HG02973 (cell line): ENCODE results near the gene ZDHHC9.

Experiments
- ATAC-seq: cut with Tn5 transposase; IDR thresholded peaks from one replicate; pipeline ENCODE4 v1.9.1; 2021; ENCODE audit warnings: moderate library complexity; ENCODE audit not compliant: unreplicated experiment

The ZDHHC9 gene

DNA sequence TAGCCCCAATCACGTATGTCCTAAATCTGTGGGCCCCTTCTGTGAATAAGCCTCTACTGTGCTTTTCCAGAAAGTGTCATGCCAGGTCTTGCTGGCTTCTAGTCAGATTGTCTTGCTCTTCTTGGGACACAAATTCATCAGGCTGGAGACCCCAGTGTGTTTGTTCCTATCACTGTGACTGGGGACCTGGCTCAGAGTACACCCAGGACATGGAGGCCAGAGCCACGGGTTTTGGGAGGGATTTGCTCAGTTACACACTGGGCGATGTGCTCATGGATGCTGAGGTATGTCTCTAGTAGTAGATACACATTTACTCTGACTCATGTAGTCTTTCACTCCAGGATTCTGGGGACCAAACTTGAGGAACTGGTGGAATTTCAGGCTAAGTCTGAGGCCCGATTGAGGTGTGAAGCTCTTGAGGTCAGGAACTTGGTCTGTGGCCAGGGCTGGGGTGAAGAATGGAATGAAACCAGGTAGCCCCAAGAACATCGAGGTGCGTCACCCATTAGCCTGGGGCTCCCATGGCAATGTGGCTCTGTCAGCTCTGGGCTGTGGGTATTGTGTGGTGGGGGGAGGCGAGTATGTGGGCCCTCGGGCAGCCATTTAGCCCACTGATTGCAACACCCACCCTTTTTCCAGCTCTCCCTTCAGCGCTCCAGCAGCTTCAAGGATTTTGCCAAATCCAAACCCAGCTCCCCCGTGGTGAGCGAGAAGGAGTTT is 56.2 kb downstream of the ZDHHC9 start:
- ATAC-seq: no peak

- peak; percentile 80 for ATAC-seq
These were observed 57.5 kb downstream of the ZDHHC9 start for GRCh38 chrX:129786210-129786651.

DNA sequence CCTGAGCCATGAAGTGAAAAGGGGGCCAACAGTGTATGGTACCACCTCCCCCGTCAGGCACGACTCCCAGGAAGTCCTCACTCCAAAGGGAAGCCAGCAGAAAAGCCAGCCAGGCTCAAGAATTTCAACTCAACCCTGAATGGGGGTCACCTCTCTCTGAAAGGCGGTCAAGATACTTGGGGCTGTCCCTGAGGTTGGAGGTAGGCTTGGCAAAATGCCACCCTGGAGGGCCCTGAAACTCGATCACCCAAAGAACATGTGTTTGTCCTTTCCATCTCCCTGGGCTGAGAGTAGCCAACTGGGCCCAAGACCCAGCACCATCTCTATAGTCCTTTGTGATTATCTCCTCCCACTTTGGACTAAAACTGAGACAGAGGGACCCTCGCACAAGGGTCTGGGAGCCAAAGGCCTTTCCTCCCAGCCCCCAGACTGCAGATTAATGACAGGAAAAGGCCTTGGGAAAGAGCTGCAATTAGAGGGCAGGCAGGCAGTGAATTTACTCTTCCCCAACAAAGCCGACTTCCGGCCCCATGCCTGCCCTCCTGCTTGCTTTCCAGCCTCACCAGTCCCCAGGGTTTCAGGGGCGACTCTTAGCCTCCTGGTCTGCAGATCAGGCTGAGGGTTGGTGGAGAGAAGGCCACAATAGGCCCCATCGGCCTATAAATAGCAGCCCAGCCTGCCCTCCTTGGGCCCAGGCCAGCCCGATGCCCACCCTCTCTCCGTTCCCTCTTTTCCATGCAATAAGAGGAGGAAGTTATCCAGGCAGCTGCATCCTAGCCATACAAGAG is 58.3 kb downstream of the ZDHHC9 start:
- ATAC-seq: no peak

DNA sequence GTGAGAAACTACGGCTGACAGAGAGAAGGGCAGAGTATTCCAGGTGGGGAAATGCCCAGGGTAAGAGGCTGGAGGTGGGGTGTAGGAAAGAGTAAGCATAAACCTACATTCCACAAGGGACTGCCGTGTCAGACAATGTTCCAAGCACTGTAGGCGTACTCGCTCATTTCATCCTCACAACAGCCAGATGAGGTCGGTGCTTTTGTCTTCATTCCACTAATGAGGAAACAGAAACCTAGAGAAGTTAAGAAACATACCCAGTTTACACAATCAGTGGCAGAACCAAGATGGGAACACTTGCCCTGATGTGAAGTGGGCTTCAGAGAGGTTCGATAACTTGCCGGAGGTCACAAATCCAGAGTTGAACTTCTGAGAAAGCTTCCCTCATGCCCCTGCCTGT is 59.3 kb downstream of the ZDHHC9 start:
- no peak for ATAC-seq

DNA sequence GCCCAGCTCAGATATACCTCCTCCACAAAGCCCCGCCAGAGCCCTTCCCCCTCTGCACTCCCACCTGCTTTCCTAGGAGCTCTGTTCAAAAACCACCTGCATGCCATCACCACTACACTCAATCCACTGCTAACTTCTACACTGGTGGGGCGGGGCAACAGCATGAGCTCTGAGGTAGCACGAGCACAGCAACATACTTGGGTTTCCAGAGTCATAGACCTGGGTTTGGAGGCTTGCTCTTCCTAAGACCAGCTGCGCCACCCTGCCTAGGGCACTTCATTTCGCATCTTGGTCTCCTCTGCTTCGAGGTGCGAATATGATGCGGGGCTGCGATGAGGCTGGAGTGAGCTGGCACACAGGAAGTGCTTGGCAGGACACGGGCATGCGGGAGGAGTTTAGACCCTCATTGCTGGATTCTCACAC is 60.4 kb downstream of the ZDHHC9 start:
- ATAC-seq: no peak

GRCh38 chrX:129782706-129783105 is 61.0 kb downstream of the ZDHHC9 start:
- ATAC-seq: no peak

DNA sequence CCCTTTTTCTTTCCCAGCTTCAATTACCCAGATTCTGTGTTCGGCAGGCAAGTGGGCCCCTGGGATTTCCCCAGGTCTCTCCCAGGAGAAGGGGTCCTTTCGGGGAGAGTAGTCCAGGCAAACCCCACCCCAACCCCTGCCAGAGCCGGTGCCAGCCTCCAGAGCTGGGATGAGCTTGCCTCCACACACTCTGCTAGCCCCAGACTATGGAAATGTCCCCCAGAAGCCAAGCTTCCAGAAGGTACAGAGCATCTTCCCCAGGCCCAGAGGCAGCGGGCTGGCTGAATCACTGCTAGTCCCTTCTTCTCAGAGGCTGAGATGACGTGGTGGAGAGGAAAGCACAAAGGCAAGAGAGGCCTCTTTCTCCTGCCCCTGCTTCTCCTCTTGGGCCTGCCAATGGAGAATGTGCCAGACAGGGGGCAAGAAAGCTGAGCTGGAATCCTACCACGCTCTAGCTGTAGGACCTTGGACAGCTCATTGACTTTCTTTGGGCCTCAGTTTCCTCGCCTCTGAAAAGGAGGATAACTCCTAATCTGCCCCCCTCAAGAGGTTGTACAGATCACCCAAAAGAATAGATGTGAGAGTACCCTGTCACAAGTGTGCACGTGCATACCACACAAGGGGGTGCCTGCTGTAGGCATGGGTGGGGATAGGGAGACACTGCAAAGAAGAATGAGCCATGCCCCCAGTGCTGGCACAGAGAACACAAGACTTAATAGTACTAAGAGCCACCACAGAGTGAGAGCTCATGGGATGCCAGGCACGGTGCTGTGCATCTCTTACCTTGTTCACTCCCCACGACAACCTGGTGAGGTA is 61.8 kb downstream of the ZDHHC9 start:
- ATAC-seq: no peak

- peak; percentile 66 for ATAC-seq
These were observed 62.5 kb downstream of the ZDHHC9 start for GRCh38 chrX:129781134-129781672.

DNA sequence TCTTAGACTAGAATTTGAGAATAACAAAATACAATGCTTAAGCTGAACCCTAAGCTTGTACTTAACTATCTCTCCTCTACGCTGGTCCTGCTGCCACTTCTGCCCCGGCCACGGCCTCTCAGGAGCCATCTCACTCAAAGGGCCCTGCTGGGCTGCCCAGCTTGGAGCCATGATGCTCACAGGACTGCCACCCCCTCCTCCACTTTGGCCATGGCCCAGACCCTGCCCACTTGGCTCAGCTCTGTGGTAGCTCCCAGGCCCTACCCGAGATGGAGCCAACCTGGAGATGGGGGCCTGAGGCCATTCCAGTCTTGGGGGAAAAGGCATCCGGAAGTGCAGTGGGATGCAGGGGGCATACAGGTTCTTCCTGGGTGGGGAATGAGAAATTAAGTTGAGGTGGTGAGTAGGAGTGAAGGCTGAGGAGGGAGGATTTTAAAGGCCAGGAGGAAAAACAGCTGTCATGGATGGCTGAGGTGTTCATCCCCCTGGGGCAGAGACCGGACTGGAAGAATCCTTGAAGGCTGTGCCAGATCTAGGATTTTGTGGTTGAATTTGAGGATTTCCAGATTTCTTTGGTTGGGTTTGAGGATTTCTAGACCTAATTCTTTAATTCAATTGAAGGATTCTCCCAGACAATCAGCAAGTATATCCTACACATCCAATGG is 63.1 kb downstream of the ZDHHC9 start:
- ATAC-seq: no peak

GRCh38 chrX:129779747-129780146 is 63.9 kb downstream of the ZDHHC9 start, which contains the start of gene SASH3:
SASH3 (plus strand) TSS chrX:129779949; CDS start chrX:129780098, 149 bp downstream.
- no peak for ATAC-seq

DNA sequence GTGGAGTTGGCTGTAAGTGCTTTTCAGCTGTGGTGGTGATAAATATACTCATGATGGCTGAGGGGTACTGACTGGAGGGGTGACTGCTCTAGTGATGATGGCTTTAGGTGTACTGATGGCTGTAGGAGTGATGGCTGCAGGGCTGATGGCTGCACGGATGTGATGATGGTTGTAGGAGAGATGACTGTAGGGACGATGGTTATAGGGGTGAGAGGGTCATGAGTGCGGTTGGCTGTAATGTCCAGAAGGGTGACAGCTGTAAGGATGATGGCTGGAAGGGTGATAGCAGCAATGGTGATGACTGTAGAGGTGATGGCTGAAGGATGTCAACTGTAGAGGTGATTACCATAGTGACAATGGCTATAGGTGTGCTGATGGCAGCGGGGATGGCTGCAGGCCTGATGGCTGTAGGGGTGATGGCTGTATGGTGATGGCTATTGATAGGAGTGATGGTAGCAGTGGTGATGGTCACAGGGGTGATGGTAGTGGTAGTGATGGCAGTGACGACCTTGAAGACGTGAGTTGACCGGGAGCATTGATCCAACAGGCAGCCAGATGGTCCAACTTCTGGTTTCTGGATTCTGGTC is 64.5 kb downstream of the ZDHHC9 start:
- no peak for ATAC-seq

DNA sequence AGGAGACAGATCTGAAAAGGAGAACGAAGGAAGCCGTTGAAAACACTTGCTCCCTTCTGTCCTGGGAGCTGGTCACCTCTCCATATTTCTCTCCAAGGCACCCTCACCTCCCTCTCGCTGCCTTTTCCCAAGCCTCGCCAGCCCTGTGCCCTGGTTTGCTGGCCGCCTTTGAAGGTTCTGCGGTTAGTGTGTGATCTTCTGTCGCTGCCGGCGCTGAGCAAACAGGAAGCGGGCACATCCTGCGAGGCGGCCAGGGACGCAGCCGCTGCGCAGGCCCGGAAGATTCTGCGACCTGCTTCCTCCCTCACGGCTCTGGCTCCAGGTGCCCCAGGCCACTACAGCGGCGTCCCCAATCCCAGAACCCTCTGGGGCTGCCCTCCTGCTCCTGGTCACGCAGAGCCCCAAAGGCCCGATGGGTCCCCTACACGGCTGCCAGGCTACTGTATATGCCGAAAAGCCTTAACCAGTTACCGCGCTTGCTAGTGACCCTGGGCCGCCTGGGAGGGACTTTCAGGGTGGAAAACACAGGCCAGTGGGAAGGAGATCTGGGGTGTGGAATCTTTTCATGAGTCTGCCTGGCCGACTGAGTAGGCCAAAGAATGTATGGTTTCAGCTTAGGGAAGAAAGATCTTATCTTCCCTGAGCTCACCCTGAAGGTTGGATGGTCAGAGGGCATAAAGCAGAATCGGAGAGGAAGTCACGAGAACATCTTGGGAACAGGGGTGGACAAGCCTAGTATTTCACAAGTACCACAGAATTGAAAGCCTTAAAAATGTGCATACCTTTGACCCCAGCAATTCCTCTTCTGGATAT is 66.3 kb downstream of the ZDHHC9 start:
- no peak for ATAC-seq

DNA sequence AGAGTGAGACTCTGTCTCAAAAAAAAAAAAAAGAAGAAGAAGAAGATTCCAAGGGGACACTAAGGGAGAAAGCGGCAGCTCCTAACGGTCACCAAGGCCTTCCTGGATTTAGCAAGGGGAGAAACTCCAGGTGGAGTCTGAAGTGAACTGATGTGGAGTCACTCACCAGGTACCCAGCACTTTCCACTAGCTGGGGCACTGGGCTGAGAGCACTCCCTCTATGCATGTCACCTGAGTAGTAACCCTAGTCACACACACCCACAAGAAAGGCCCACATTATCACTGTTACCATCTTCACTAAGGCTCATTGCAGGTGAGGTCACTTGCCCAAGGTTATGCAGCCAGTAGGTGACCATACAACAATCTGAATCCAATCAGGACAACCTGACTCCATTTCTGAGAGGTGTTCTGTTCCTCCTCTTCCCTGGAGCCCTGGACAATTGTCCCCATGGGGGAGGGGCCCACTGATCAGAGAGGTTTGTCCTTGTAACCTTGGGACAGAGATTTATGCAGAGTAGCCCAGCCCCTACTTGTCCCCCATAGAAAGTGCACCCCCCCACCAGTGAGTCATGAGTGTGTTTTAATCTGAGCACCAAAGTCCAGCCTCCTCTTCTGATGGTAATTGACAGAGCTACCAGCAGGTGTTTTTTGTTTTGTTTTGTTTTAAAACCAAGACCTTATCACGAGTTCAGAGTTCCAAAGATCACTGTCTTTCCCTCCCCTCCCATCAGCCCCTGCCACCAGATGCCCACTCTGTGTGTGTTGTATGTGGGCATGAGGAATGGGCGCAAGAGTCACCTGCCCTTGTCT is 69.8 kb downstream of the ZDHHC9 start:
- no peak for ATAC-seq

- ATAC-seq: peak; percentile 73
These were observed 70.8 kb downstream of the ZDHHC9 start for GRCh38 chrX:129772796-129773431.

DNA sequence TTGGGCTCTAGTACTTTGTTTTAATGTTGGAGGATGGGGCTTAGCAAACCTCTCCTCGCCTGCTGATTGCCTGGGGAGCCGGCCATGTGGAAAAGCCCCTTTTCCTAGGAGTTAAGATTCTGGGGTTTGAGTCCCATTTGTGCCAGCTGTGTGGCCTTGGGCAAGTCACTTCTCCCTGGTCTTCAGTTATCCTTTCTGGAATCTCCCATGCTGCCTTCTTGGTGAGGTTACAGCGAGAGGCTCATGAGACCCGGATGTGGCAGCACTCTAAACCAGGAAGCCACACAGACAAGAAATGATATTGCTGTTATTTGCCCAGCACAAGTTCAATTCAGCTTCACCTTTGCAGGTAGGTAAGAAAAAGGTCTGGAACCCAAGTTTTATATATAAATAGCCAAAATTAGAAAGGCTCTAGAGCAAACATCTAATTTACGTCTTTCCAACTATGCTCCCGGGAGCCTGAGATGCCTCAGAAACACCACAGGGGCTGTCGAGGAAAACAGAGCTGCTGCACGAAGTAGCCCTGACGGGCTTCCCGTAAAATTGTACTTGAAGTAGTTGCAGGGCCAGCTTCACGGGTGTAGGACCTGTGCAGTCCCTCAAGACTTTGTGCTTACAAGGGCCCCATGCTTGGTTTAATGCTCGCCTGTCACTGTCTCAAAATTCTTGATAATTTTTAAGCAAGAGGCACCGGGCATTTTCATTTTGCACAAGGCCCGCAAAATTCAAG is 72.3 kb downstream of the ZDHHC9 start:
- no peak for ATAC-seq

DNA sequence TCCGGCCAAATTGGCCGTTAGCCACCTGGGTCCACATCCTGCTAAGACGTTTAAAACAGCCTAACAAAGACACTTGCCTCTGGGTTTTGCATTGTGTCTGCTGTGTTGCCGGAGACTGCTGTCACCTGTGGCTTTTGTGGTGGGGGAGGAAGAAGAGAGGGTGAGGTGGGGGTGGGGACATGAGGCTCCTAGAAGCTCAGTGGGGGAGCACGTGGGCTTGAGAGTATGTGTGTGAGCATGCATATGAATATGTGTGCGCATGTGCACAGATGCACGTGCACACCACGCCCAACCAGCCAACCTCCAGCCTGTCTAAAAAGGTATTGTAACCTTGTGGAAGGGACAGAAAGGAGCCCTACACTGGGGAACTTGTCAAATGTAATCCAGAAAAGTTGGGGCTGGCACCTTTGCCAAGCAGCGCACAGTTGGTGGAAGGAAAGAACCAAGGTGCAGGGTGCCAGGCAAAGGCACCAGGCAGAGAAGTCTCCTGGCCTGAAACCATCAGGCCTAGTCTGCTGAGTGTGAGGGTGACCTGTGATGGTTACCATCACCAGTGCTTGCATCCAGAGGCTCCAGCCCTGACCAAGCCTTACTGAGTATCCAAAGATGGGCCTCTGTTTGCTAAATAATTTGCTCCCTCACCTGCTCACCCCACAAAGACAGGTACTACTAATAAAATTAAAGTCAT is 74.1 kb downstream of the ZDHHC9 start:
- no peak for ATAC-seq
